HG02610 (cell line): ENCODE data around the gene GPR3.

Source experiments
- ATAC-seq: cut with Tn5 transposase; IDR thresholded peaks from one replicate; pipeline ENCODE4 v1.9.1; 2021; ENCODE audit warnings: mild to moderate bottlenecking, moderate library complexity; ENCODE audit not compliant: unreplicated experiment

The GPR3 gene

GRCh38 chr1:27392096-27392777 lies at the start of gene GPR3:
GPR3 (plus strand) TSS chr1:27392622; CDS start chr1:27393799, 1,177 bp downstream.
- ATAC-seq, result peak; percentile 69

GRCh38 chr1:27342778-27343638 lies 49.4 kb upstream of the GPR3 start:
- ATAC-seq, result no peak

GRCh38 chr1:27343639-27344025 lies 48.8 kb upstream of the GPR3 start:
- no peak for ATAC-seq

DNA sequence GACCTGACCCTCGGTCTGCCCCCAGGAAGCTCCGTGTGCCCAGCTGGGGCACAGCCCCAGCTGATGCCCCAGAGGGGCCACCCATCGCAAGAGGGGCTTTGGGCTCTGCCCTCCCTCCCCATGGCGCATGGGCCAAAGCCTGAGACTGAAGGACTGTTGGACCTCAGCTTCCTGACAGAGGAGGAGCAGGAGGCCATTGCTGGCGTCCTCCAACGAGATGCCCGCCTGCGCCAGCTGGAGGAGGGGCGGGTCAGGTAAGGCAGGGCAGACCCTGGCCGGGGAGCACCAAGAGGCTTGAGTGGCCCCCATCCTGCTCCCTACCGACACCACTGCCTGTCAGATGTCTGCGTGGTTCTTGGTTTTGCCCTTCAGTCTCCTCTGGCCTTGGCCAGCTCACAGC lies 47.1 kb upstream of the GPR3 start:
- ATAC-seq, result no peak

GRCh38 chr1:27346357-27346756 lies 46.1 kb upstream of the GPR3 start:
- no peak for ATAC-seq

GRCh38 chr1:27346991-27347624 lies 45.3 kb upstream of the GPR3 start:
- no peak for ATAC-seq

DNA sequence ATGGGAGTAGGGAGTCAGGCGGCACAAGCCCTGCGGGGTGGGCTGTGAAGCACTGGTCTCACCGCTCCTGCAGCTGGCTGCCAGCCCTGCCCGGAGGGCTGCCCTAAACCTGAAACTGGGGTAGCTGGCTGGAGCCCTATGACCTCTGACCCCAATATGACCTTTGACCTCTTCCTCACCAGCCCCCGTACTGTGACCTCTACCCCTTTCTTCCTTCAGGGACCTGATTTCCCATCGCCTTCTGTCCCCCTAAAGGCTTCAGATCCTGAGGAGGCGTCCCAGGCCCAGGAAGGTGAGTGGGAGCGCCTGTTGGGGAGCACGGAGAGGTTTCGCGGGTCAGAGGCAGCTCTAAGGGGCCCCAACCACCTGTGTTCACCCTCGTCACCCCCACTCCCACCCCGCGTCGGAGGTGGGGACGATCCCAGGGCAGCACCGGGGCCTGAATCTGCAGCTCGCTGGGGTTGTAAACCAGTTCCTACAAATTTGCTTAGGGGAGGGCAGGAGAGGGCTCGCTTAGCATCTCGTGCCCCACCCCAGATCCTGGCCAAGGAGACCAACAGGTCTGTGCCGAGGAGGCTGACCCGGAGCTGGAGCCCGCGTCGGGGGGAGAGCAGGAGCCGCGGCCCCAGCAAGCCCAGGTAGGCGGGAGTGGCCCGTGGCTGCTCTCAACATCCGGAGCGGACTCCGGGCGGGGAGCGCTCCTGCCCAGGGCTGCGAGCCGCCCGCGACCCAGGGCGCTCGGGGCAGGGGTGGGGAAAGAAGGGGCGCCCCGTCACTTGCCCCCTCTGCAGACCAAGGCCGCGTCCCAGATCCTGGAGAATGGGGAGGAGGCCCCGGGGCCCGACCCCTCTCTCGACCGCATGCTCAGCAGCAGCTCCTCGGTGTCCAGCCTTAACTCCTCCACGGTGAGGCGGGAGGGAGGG lies 43.3 kb upstream of the GPR3 start:
- no peak for ATAC-seq

GRCh38 chr1:27349784-27350662 lies 42.4 kb upstream of the GPR3 start:
- ATAC-seq, result no peak

DNA sequence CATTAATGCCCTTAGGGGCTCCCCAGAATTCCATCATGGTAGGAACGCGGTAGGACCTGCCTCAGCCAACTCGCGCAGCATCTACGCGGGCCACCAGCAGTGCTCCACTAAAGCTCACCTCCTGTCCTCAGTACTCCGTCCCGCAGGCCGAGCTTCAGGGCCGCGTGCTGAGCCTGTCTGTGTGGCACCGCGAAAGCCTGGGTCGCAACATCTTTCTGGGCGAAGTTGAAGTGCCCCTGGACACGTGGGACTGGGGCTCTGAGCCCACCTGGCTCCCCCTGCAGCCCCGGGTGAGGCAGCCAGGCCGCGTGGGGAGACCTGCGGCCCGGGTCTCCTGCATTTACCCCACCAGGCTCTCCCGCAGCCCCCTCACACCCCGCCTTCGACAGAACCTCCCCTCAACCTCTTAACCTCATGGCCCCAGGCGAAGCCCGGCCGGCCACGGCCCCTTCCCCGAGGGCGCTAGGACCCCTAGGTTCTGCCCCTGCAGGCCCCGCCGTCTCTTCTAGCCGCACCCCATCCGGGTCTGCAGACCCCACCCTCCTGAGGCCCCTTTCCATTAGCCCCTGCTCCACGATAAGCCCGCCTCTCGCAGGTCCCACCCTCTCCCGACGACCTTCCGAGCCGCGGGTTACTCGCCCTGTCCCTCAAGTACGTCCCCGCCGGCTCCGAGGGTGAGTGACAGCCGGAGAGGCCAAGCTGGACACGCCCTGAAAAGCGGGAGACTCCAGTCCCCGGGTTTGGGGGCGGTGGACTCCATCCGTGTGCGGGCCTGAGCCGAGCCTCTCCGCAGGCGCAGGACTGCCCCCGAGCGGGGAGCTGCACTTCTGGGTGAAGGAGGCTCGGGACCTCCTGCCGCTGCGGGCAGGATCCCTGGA lies 41.5 kb upstream of the GPR3 start:
- ATAC-seq, result no peak

DNA sequence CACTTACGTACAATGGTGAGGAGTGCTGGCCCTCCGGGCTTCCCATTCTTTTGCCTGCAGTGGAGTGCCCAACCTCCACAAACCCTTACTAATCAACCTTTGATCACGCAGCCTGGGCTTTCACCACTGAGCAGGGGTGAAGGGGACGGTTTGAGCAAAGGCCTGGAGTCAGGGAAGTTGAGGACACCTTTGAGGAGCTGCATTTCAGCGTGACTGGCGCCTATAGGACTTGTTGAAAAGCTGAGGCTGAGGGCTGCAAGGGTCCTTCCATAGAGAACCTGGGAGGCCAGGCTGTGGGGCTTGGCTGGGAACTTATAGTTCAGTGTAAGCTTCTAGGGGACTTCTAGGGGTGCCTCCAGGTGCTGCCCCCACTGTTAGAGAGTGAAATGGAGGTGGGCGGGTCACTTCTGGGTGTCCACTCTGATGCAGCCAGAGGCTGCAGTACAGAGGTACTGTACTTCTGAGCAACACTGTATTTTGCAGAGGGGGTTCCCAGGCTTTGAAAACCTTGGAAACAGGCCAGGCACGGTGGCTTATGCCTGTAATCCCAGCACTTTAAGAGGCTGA lies 40.8 kb upstream of the GPR3 start:
- ATAC-seq, result no peak

DNA sequence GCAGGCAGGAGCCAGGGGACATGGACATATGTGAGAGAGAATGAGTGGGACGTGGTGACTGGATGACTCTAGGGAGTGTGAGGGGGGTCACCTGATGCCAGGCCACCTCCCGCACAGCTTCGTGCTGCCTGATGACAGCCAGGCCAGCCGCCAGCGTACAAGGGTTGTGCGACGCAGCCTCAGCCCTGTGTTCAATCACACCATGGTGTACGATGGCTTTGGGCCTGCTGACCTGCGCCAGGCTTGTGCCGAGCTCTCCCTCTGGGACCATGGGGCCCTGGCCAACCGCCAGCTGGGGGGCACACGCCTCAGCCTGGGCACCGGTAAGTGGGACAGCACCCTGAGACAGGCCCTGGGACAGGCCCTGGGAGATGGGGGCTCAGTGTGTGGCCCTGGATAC lies 39.3 kb upstream of the GPR3 start:
- ATAC-seq, result no peak

DNA sequence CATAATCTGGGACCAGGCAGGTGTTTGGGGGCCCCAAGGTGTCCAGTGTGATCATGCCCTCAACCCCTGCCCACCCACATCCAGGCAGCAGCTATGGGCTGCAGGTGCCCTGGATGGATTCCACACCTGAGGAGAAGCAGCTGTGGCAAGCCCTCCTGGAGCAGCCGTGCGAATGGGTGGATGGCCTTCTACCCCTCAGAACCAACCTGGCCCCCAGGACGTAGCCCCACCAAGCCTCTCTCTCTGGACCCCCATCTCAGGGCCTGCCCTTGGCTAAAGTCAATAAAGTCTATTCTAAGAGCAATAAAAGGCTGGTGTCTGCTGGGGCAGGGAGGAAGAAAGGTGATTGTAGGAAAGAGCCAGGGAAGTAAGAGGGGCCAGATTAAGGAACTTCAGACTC lies 38.8 kb upstream of the GPR3 start:
- ATAC-seq, result no peak

DNA sequence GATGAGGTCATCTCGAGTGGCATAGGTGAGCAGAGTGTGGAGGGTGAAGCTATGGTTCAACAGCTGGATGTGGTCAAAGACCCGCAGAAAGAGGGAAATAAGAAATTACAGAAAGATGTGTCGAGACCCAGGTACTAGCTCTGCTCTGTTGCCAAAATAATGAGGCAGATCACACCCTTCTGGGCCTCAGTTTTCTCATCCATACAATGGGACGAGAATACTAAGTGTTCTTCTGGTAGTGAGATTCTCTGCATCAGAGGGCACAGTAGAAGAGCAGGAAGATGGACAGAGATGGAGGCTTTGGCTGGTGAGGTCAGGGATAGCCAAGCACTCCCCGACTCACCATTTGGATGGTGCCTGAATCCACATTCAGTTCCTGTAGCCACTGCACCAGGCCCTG lies 36.7 kb upstream of the GPR3 start:
- no peak for ATAC-seq

GRCh38 chr1:27356277-27356618 lies 36.2 kb upstream of the GPR3 start:
- no peak for ATAC-seq

DNA sequence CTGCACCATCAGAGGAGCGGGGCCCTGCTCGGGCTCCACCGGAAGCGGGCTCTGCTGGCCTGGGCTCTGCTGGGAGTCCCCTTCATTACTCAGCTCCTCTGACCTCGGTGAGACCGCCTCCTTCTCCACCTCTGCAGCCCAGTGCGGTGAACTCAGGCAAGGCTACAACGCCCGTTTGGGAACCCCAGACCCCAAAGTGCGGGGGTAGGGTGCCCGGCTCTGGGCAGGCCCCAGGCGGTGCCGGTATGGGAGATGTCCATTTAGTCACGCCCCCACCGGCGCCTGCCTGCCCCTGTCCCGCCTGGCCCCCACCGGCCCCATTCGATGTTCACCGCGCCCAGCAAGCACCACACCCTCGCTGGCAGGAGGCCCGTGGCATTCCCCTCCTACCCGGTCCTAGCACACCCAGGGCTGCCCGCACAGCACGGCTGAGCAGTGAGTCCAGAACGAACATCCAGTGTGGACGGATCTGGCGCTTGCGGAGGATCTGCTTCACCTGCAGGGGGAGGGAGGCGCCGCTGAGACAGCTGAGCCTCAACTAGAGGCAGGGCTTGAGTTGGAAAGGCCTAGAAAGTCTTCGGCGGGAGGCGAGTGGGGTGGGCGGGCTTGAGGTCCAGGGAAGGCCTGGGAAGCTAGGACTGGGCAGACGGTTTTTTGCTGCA lies 35.7 kb upstream of the GPR3 start:
- ATAC-seq, result no peak

GRCh38 chr1:27357281-27358037 lies 35.0 kb upstream of the GPR3 start:
- ATAC-seq, result no peak
